ENCODE results near the gene ASCC2. TPM values are rescaled to one million over a fixed set of nuclear protein-coding genes. Genes with fewer than 3 reads are reported as not detected.
"Not testable (repeated sequence)": the region's sequence is repeated elsewhere in the genome, so short reads cannot be mapped to it uniquely, and the experiment has no call there.

Gene ASCC2
- polyA plus RNA-seq, 1 donor = 44.0 TPM

DNA sequence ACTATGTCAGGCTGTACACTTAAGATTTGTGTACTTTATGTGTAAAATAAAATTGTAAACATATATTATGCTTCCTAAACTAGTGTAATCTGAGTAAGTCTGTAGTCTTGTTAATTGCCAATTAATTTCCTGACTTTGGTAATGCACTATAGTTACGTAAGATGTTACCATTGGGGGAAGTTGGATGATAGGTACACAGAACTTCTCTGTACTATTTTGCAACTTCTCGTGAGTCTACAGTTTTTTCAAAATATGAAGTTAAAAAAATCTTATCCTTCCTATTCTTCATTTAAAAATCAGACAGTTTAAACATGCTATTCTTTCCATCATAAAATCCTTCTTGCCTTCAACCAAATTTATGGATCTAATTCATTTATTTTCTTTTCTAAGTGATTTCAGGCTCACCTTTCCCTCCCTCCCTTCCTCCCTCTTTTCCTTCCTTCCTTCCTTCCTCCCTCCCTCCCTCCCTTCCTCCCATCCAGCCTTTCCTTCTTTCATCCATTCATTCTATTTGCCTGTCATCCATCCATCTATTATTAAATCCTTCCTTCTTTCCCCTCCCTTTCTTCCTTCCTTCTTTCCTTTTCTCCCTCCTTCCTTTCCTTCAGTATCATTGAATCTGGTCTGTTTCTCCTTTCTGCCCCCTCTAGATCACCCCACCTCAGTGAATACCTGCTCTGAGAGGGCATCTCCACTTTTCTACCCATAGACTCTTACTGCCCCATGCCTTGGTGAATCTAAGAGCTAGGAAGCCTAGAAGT lies 22.1 kb upstream of the ASCC2 start:
- H3K27me3 ChIP-seq (ENCODE audit: control insufficient read depth, insufficient read depth, low read length) = no peaks in the 10 kb centered on the region
- peaks cover 5% of the 10 kb centered on the region for H3K9me3 ChIP-seq (ENCODE audit: control insufficient read depth, low read depth, low read length)
- 100% methylated on average over 1 of the region's 2 CpGs for WGBS (ENCODE audit: insufficient coverage, low lambda C conversion rate)
- no peak for DNase-seq
- no peaks in the 10 kb centered on the region for H3K4me1 ChIP-seq (ENCODE audit: control insufficient read depth, insufficient read depth, low read length)
- H3K36me3 ChIP-seq (ENCODE audit: control insufficient read depth, insufficient read depth, low read length) = no peaks in the 10 kb centered on the region
- H3K27ac ChIP-seq (ENCODE audit: low read length) = no peak overlapping the region
- no peak overlapping the region for H3K4me3 ChIP-seq (ENCODE audit: low read length)

- not testable (repeated sequence) for H3K4me1 ChIP-seq (ENCODE audit: control insufficient read depth, insufficient read depth, low read length); H3K36me3 ChIP-seq (ENCODE audit: control insufficient read depth, insufficient read depth, low read length); H3K9me3 ChIP-seq (ENCODE audit: control insufficient read depth, low read depth, low read length); H3K27me3 ChIP-seq (ENCODE audit: control insufficient read depth, insufficient read depth, low read length); H3K4me3 ChIP-seq (ENCODE audit: low read length); DNase-seq; H3K27ac ChIP-seq (ENCODE audit: low read length)
- 0% methylated on average over 1 of the region's 9 CpGs for WGBS (ENCODE audit: insufficient coverage, low lambda C conversion rate)
Observed at GRCh38 chr22:29859030-29859429, 21.0 kb upstream of the ASCC2 start.

DNA sequence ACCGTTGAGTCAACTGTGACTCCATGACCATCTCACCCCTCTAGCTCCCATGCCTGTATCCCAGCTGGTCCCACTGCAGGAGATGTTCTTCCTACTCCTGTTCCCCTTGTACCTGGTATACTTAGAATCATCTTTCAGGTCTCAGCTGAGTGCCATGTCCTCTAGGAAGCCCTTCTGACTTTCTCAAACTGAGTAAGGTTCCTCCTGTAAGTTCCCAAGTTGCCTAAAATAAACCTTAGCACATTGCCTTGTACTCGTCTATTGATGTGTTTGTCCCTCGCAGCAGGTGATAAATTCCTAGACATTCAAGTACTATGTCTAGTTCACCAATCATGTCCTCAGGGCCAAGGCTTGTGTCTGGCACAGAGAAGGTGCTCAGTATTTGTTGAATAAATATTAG lies 18.4 kb upstream of the ASCC2 start:
- Histone ChIP-seq H3K27me3 (ENCODE audit: control insufficient read depth, insufficient read depth, low read length) (peaks cover 2% of the 10 kb centered on the region), H3K27ac (ENCODE audit: low read length) (no peak overlapping the region), H3K36me3 (ENCODE audit: control insufficient read depth, insufficient read depth, low read length) (no peaks in the 10 kb centered on the region), H3K4me1 (ENCODE audit: control insufficient read depth, insufficient read depth, low read length) (no peaks in the 10 kb centered on the region), H3K4me3 (ENCODE audit: low read length) (no peak overlapping the region), H3K9me3 (ENCODE audit: control insufficient read depth, low read depth, low read length) (peaks cover 5% of the 10 kb centered on the region)
- WGBS (ENCODE audit: insufficient coverage, low lambda C conversion rate) = no CpG with 5 or more reads among the region's 3 CpGs
- no peak for DNase-seq

- peaks cover 5% of the 10 kb centered on the region for H3K9me3 ChIP-seq (ENCODE audit: control insufficient read depth, low read depth, low read length)
- no peak for DNase-seq
- H3K27ac ChIP-seq (ENCODE audit: low read length) = no peak overlapping the region
- H3K36me3 ChIP-seq (ENCODE audit: control insufficient read depth, insufficient read depth, low read length) = no peaks in the 10 kb centered on the region
- WGBS (ENCODE audit: insufficient coverage, low lambda C conversion rate) = no CpG with 5 or more reads among the region's 10 CpGs
- no peak overlapping the region for H3K4me3 ChIP-seq (ENCODE audit: low read length)
- H3K27me3 ChIP-seq (ENCODE audit: control insufficient read depth, insufficient read depth, low read length) = peaks cover 2% of the 10 kb centered on the region
- H3K4me1 ChIP-seq (ENCODE audit: control insufficient read depth, insufficient read depth, low read length) = no peaks in the 10 kb centered on the region
Observed at GRCh38 chr22:29855611-29856181, 17.6 kb upstream of the ASCC2 start.

DNA sequence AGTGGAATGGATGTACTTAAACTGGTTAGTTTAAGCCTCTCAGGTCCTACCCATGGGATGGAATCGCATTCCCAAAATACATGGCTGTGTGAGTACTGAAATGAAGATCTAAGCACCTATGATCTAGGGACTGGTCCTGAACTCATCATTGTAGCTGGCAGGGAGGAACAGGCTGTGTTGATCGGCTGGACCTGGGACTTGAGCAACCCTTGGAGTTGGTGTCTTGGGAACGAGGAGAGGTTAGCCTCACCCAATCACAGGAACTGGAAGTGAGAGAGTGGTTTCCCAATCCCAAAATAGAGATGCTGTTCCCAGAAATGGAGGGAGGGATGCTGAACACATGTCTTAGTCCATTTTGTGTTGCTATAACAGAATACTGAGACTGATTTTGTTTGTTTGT lies 16.4 kb upstream of the ASCC2 start:
- WGBS (ENCODE audit: insufficient coverage, low lambda C conversion rate) = no CpG with 5 or more reads among the region's 3 CpGs
- H3K9me3 ChIP-seq (ENCODE audit: control insufficient read depth, low read depth, low read length) = peaks cover 5% of the 10 kb centered on the region
- DNase-seq = no peak
- peaks cover 2% of the 10 kb centered on the region for H3K27me3 ChIP-seq (ENCODE audit: control insufficient read depth, insufficient read depth, low read length)
- no peaks in the 10 kb centered on the region for H3K36me3 ChIP-seq (ENCODE audit: control insufficient read depth, insufficient read depth, low read length)
- no peak overlapping the region for H3K4me3 ChIP-seq (ENCODE audit: low read length)
- H3K4me1 ChIP-seq (ENCODE audit: control insufficient read depth, insufficient read depth, low read length) = no peaks in the 10 kb centered on the region
- no peak overlapping the region for H3K27ac ChIP-seq (ENCODE audit: low read length)

GRCh38 chr22:29848111-29848510 lies 10.0 kb upstream of the ASCC2 start:
- no peaks in the 10 kb centered on the region for H3K36me3 ChIP-seq (ENCODE audit: control insufficient read depth, insufficient read depth, low read length)
- H3K27me3 ChIP-seq (ENCODE audit: control insufficient read depth, insufficient read depth, low read length) = no peaks in the 10 kb centered on the region
- H3K4me1 ChIP-seq (ENCODE audit: control insufficient read depth, insufficient read depth, low read length) = no peaks in the 10 kb centered on the region
- no peak for DNase-seq
- H3K27ac ChIP-seq (ENCODE audit: low read length) = no peak overlapping the region
- no peak overlapping the region for H3K4me3 ChIP-seq (ENCODE audit: low read length)
- whole genome bisulfite sequencing (ENCODE audit: insufficient coverage, low lambda C conversion rate) = no CpG with 5 or more reads among the region's 3 CpGs
- H3K9me3 ChIP-seq (ENCODE audit: control insufficient read depth, low read depth, low read length) = no peaks in the 10 kb centered on the region

DNA sequence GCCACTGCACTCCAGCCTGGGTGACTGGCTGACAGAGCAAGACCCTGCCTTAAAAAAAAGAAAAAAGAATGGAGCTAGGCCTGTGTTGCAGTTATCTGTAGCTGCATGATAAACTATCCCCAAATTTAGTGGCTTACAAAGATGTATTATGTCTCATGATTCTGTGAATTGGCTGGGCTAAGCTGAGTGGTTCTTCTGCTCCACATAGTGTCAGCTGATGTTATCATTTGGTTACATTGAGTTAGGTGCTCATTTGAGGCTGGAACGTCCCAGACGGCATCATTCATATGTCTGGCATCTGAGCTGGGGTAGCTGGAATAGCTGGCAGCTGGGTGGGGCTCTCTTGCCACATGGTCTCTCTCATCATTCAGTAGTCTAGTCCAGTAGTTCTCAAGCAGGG lies 8.2 kb upstream of the ASCC2 start:
- Histone ChIP-seq H3K27me3 (ENCODE audit: control insufficient read depth, insufficient read depth, low read length) (no peaks in the 10 kb centered on the region), H3K4me3 (ENCODE audit: low read length) (no peak overlapping the region), H3K36me3 (ENCODE audit: control insufficient read depth, insufficient read depth, low read length) (no peaks in the 10 kb centered on the region), H3K9me3 (ENCODE audit: control insufficient read depth, low read depth, low read length) (no peaks in the 10 kb centered on the region), H3K27ac (ENCODE audit: low read length) (no peak overlapping the region), H3K4me1 (ENCODE audit: control insufficient read depth, insufficient read depth, low read length) (no peaks in the 10 kb centered on the region)
- WGBS (ENCODE audit: insufficient coverage, low lambda C conversion rate) = no CpG with 5 or more reads among the region's 2 CpGs
- DNase-seq = no peak

GRCh38 chr22:29842740-29843139 lies 4.7 kb upstream of the ASCC2 start:
- H3K4me3 ChIP-seq (ENCODE audit: low read length) = no peak overlapping the region
- H3K27ac ChIP-seq (ENCODE audit: low read length) = no peak overlapping the region
- H3K4me1 ChIP-seq (ENCODE audit: control insufficient read depth, insufficient read depth, low read length) = no peaks in the 10 kb centered on the region
- no peaks in the 10 kb centered on the region for H3K27me3 ChIP-seq (ENCODE audit: control insufficient read depth, insufficient read depth, low read length)
- no CpG with 5 or more reads among the region's 2 CpGs for WGBS (ENCODE audit: insufficient coverage, low lambda C conversion rate)
- H3K36me3 ChIP-seq (ENCODE audit: control insufficient read depth, insufficient read depth, low read length) = no peaks in the 10 kb centered on the region
- H3K9me3 ChIP-seq (ENCODE audit: control insufficient read depth, low read depth, low read length) = no peaks in the 10 kb centered on the region
- DNase-seq = no peak

- no peaks in the 10 kb centered on the region for H3K36me3 ChIP-seq (ENCODE audit: control insufficient read depth, insufficient read depth, low read length)
- no peaks in the 10 kb centered on the region for H3K27me3 ChIP-seq (ENCODE audit: control insufficient read depth, insufficient read depth, low read length)
- H3K27ac ChIP-seq (ENCODE audit: low read length) = no peak overlapping the region
- peaks cover 5% of the 10 kb centered on the region for H3K4me1 ChIP-seq (ENCODE audit: control insufficient read depth, insufficient read depth, low read length)
- WGBS (ENCODE audit: insufficient coverage, low lambda C conversion rate) = no CpG with 5 or more reads among the region's 2 CpGs
- no peak overlapping the region for H3K4me3 ChIP-seq (ENCODE audit: low read length)
- no peak for DNase-seq
- H3K9me3 ChIP-seq (ENCODE audit: control insufficient read depth, low read depth, low read length) = no peaks in the 10 kb centered on the region
Observed at GRCh38 chr22:29842172-29842571, 4.1 kb upstream of the ASCC2 start.

DNA sequence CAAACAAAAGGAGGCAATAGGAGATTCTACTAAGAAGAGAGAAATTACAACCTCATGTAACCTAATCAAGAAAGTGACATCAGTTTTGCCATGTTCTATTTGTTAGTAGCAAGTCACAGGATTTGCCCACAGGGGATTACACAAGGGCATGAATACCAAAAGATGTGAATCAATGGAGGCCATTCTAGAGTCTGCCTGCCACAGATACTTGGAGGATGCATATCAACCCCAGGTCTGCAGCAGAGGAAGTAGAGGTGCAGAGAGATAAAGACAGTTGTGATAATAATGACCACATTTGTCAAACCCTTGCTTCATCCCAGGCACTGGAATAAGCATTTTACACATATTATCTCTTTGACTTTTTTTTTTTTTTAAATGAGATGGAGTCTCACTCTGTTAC lies 2.4 kb upstream of the ASCC2 start:
- Histone ChIP-seq H3K4me1 (ENCODE audit: control insufficient read depth, insufficient read depth, low read length) (peaks cover 5% of the 10 kb centered on the region), H3K27ac (ENCODE audit: low read length) (no peak overlapping the region), H3K27me3 (ENCODE audit: control insufficient read depth, insufficient read depth, low read length) (no peaks in the 10 kb centered on the region), H3K4me3 (ENCODE audit: low read length) (no peak overlapping the region), H3K9me3 (ENCODE audit: control insufficient read depth, low read depth, low read length) (no peaks in the 10 kb centered on the region), H3K36me3 (ENCODE audit: control insufficient read depth, insufficient read depth, low read length) (no peaks in the 10 kb centered on the region)
- DNase-seq = no peak

DNA sequence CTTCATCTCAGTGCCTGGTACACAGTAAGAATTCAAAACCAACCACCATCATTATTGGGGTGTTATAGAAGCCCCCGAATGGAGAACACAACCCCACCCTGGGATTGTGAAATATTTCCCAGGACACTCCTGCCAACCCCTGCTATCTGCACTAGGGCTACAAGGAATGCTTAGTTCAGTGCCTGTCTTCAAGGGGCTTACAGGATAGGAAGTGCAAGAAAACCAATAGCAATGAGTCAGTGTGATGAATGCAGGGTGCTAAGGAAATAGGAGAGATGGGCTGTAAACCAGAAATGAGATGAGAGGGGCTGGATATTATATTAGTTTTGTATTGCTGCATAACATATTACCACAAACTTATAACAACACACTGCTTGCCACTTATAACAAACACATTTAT lies 965 bp upstream of the ASCC2 start:
- H3K27ac ChIP-seq (ENCODE audit: low read length) = no peak overlapping the region
- peaks cover 5% of the 10 kb centered on the region for H3K4me1 ChIP-seq (ENCODE audit: control insufficient read depth, insufficient read depth, low read length)
- no CpG with 5 or more reads among the region's 1 CpG for WGBS (ENCODE audit: insufficient coverage, low lambda C conversion rate)
- no peak for DNase-seq
- H3K36me3 ChIP-seq (ENCODE audit: control insufficient read depth, insufficient read depth, low read length) = peaks cover 3% of the 10 kb centered on the region
- H3K27me3 ChIP-seq (ENCODE audit: control insufficient read depth, insufficient read depth, low read length) = no peaks in the 10 kb centered on the region
- no peak overlapping the region for H3K4me3 ChIP-seq (ENCODE audit: low read length)
- H3K9me3 ChIP-seq (ENCODE audit: control insufficient read depth, low read depth, low read length) = no peaks in the 10 kb centered on the region

Data from large intestine (tissue), 3 donors.